Right ventricle myocardium inferior (tissue), 1 donor: ENCODE measurements around the gene EDIL3. TPM values are rescaled to one million over a fixed set of nuclear protein-coding genes. Genes with fewer than 3 reads are reported as not detected.
"Not testable (repeated sequence)": the region's sequence is repeated elsewhere in the genome, so short reads cannot be mapped to it uniquely, and the experiment has no call there.

Experiments used
- ATAC-seq: fragments of 200-7000 bp; cut with Tn5 transposase; one replicate; pipeline ENCODE4 v1.9.1; 2020; ENCODE audit warnings: mild to moderate bottlenecking, moderate library complexity
- DNase-seq: peaks from one replicate; pipeline ENCODE4 v3.0.0; 2021; ENCODE audit errors: missing footprints
- intact Hi-C: fragments of 100-400 bp; cut with DNase I; formaldehyde crosslinking; loops from one replicate; pipeline ENCODE4 v1.11.0; 2022
- total RNA-seq: library from RNA; stranded (reverse); fragmentation: NEBNext Ultra II Directional; extraction: Animal tissue kit (Norgen Biotek cat#: 25700); gene quantifications from one replicate; pipeline ENCODE4 v1.2.1, GENCODE V29; 2021
- donor health status: DM: no; HTN: yes; CAD: no; lungs with severe emphysema.

The EDIL3 gene
- total RNA-seq, 1 donor from 2014 or later = 1.7 TPM

DNA sequence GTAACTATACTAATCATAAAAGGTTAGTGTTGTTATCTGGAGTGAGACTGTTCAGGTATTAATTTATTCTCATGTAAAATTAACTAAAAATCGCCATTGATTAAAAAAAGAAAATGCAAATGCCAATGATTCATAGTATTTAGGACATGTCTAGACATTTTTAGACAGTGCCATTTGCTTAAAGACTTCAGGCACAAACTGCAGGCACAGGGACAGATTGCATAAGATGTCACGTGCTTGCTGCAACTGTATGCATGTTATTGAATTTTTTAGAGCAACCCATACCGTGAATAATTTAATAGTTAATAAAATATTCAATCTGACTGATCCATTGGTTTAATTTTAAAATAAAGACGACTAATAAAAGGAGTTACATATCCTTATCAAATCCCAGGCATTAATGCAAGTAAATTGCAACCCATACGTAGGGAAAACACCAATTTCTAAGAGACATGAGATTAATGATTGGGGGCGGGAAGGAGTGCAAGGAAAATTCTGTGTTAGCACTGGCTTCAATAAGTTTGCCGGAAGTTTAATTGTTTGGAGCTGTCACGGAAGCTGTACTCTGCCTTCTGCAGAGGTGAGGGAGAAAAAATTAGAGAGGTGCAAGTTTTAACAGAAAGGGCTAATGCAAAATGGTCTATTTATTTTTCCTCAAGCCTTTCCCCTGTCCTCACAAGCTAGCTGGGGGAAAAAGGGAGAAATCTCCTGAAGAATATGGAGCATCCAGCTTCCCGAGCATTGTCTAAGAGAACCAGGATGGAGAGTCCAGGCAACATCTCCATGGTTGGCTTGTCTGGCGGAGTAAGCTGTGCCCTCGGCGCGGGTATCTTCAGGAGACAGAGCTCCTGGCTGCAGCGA, 2.9 kb downstream of the EDIL3 start:
- intact Hi-C loops = no loop called here
- no peak for ATAC-seq
- DNase-seq = no peak

DNA sequence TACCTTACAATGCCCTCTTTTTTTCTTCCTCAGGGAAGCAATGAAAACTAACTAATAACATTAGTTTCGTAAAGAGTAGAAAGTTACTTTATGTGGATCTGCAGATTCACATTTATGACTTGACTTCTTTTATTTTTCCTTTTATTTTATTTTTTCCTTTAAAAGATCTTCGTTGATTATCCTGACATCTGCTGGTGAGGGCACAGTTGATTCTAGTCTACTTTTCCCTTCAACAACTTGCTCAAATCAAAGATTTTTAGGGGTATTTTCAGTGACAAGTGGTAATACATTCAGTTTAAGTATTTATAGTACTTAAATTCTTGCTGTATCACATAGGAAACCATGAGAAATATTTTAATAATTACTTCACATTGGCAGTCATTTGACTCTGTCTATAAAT, 4.9 kb downstream of the EDIL3 start:
- intact Hi-C loops = no loop called here
- no peak for ATAC-seq
- no peak for DNase-seq

DNA sequence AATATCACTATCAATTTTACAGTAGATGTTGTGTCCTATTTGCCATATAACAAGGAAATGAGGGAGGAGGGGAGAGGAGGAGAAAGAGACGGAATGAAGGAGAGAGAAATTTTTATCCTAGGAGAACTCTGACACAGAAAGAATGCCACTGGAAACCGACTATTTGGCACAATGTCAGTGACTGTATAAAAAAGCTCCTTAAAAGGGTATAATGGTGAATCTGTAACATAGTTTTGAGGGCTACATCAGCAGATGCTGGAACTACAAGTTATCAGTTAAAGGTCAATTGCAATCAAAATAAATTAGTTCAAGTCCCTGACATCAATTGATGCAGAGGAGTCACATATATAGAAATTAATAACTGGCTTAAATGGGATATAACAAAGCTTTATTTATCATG, 5.7 kb downstream of the EDIL3 start:
- no peak for ATAC-seq
- DNase-seq = no peak
- intact Hi-C loops = no loop called here

DNA sequence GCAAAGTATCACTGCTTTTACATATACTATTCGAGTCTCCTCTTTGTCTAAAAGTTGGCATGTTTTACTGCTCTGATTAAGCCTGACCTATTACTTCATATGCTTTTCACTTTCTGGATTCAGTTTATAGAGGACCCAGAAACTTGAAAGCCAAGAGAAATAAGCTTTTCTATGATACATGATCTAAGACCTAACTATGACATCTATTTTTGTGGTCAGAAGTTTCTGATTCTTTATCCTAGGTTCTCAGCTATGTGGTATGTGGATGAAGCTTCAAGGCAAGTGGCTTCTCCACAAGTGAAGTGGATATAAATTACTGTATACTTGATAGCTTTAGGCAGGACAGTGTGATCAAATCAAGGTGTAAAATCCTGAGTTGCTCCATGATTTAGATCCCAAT, 6.3 kb downstream of the EDIL3 start:
- intact Hi-C loops = no loop called here
- no peak for ATAC-seq

DNA sequence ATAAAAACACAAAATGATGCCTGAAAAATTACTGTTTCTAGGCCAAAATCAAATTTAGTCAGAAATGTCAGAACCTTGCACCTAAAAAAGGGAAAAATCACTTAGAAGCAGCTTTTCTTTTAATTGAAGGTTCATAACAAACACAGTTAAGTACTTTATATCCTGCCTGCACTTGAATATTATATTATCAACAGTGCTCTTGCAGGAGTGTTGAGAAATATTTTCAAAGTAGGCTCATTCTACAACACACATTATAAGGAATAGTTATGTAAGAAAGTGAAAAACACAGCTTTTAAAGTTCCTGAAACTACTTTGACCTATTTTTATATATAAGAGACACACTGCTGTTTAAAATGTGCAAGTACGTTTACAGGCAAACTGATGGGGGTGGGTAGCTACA, 8.3 kb downstream of the EDIL3 start:
- ATAC-seq = no peak
- intact Hi-C loops = no loop called here
- DNase-seq = no peak

More for the DNA sequence above, 6.3 kb downstream of the EDIL3 start:
- DNase-seq = no peak

DNA sequence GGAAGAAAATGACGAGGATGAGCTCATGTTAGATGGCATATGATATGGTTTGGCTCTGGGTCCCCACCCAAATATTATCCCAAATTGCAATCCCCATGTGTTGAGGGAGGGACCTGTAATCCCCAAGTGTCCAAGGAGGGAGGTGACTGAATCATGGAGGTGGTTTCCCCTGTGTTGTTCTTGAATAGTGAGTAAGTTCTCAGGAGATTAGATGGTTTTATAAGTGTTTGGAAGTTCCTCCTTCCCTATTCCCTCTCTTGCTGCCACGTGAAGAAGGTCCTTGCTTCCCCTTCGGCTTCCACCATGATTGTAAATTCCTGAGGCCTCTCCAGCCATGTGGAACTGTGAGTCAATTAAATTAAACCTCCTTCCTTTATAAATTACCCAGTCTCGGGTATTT, 10.1 kb downstream of the EDIL3 start:
- ATAC-seq = no peak
- intact Hi-C loops = no loop called here
- no peak for DNase-seq

DNA sequence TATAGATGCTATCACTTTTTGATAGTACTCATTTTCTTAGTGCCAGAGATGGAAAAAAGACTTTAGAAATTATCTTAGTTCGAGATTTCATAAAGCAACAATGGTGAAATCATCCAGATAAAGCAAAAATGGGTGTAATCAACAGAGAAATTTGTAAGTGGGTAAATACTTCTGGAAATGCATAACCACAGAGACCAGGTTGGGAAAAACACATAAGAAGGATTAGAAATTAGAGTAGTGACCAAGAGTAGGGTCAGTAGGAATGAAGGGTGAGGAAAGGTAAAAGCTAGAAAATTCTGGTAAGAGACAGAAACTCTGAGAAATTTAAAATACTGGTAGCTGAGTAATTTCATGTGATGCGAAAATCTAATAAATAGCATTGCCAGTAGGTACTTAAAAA, 11.2 kb downstream of the EDIL3 start:
- ATAC-seq = no peak
- intact Hi-C loops = no loop called here
- no peak for DNase-seq

DNA sequence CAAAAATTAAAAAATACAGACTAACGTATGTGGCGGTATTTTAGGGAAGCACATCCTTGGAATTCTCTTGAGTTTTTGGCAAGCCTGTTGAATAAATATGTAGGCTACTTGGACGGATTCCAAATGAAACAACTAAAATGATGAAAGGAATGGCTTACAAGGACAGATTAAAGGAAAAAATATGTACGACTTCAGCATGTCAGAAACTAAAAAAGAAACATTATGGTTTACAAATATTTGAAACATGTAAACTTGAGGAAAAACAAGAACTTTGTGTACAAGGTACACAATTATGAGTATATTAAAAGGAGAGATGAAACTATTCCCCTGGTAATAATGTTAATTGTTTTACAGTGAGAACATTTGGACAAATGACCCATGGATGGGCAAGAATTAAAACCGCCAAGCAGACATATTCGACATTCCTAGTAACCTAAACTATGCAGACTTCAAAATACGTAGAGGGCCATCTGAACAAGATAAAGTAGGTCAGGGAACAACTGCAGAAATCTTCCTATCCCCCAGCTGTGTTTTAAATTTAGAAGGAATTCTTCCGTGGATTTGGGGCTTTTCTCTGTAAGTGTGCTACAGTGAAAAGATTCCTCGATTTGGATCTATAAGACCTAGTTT, 12.5 kb downstream of the EDIL3 start:
- ATAC-seq (no peak), DNase-seq (no peak)
- intact Hi-C loops = no loop called here

DNA sequence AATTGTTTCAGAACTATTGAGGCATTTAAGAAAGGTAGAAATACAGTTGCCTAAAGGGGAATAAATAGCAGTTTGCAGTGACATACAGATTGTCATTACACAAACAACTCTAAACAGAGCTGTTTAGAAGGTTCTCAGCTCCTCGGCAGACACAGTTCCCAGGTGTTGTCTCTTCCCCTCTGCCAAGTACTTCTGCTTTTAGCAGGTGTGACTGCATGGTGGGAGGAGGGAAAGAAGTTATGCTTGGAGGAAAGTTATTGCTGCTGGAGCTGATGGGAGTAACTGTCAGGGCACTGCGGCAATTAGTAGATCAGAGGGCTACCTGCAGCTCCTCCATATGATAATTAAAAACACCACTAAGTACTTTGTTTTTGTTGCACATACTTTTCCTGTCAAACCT, 14.5 kb downstream of the EDIL3 start:
- intact Hi-C loops = no loop called here
- DNase-seq = no peak

DNA sequence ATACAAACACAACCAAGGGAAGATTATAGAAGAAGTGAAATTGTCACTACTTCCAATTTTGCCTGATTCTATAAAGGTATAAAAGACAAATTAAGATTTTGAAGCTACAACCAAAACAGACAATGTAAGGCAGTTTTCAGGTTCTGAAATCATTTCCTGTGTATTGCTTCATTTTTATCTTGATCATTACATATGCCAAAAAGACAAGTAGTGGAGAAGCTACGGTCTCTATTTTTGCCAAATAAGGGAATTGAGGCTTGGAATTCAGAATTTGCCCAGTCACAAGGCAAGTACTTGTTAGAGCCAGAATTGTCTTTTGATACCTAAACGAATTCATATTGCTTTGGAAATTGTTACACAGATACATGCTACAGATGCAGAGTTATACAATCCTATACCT, 20.6 kb downstream of the EDIL3 start:
- intact Hi-C loops = no loop called here
- DNase-seq = no peak
- no peak for ATAC-seq

More for the DNA sequence above, 14.5 kb downstream of the EDIL3 start:
- no peak for ATAC-seq

DNA sequence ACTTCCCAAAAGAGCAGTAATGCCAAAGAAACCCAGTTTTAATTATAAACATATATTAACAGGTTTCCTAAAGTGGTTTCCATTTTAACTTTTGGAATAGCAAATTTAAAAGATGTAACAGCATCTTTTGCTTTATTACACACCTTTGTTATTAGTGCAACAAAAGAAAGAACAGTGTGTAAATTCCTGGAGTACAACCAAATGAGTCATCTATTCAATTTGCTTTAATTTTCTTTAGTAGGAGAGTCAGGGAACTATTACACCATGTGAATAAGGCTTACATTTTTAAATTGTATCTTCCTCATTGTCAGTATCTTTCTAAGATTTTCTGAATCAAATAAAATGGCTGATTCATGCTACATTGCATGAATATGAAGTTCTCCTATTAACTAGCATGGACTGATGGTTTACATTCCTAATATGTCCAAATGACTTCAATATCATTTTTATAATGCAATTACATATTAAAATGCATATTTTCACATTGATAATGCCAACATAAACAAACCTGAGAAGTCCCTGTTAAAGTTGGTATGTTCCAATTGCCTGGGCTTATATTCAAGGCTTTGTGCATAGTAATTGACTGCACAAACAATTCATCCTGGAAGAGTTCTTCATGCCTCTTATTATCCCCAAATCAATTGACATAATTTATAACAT, 22.5 kb downstream of the EDIL3 start:
- no peak for DNase-seq
- ATAC-seq = no peak
- intact Hi-C loops = no loop called here

DNA sequence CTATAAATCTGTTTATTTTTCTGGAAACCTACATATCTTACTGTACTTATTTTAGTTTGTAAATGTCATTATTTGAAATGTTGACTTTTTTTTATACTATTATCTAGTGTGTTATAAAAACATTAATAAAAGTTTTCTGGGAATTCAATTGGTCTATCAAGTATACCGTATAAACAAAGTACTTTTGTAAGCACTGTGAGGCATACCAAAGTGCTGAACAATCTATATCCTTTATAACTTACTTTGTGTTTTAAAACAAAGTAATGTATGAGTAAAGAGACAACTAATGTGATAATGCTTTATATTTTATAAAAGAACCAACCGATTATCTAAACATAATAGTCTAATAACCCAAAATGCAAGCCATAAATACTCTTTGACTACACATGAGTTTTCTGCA, 23.1 kb downstream of the EDIL3 start:
- no peak for DNase-seq
- ATAC-seq = no peak
- intact Hi-C loops = no loop called here

DNA sequence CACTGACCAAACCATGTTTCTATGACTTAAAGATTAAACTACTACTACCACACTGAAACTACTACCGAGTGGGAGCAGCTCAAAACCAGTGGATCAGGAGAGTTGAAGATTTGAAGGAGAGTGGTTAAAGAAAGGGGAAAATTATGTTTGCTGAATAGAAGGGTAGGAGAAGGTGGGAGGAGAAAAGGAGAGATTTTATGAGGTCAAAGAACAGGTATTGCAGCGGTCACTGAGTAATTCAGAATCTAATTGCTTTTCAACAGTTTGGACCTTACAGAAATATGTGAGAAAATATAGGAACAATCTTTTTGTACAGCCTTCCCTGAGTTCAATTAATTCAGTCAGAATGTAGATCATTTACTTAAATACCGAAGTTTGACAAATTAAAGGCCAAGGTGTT, 24.6 kb downstream of the EDIL3 start:
- intact Hi-C loops = no loop called here
- ATAC-seq (no peak), DNase-seq (no peak)

DNA sequence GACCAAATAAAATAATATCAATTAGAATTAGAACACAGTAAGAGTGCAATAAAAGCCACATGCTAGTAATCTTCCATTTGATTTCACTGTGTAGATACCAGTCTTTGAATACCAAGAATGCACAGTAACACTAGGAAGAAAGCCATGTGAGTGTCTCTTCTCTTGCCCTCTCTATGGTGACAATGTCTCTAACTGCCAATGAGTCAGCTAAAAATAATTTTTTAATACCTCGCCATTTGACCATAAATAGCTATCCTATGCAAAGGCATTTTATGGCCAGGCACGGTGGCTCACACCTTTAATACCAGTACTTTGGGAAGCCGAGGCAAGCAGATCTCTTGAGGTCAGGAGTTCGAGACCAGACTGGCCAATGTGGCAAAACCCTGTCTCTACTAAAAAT, 30.6 kb downstream of the EDIL3 start:
- ATAC-seq (no peak), DNase-seq (no peak)

DNA sequence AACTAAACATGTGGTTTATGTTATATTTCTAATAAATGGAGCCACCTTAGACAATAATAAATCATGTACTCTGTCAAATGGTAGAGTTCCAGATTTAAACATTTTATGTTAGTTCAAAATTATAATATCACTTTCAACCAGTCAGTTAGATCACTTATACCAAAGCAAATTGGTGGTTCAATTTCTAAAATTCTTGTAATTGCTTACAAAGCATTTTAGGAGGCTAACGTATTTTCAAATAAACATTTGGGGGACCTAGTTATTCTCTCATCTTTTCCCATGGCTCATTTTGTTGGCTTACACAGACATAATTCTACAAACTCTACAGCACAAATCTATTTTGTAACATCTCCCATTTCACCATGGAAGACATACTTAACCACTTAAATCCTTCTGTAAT, 39.9 kb downstream of the EDIL3 start:
- DNase-seq = no peak
- intact Hi-C loops = no loop called here
- no peak for ATAC-seq

More for the DNA sequence above, 30.6 kb downstream of the EDIL3 start:
- intact Hi-C loops = no loop called here

DNA sequence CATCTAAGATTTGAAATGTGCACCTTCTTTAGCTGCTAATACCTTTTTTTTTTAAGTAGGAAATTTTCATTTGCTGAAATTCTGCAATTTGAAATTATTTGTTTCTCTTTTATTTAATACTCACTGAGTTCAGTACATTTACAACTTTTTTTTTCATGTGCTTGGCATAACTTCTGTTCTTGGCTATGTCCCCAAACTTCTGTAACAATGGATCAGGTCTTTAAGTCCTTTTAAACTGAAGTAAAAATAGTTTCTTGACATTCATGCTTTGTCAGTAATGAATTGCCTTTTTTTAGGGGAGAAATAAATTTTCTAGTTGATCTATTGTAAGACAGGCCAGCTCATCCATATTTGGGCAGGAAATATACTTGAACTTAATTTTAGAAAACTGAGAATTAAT, 41.5 kb downstream of the EDIL3 start:
- DNase-seq = no peak
- intact Hi-C loops = no loop called here

DNA sequence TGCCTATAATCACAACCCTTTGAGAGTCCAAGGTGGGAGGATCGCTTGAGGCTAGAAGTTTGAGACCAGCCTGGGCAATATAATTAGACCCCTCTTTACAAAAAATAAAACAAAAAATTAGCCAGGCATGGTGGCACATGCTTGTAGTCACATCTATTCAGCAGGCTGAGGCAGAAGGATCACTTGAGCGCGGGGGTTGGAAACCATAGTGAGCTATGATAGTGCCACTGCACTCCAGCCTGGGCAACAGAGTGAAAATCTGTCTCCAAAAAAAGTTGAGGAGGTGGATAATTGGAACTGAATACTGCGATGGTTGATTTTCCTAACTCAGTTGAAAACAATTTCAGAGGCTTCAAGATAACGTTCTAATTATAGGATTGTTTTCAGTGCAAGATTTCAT, 52.6 kb downstream of the EDIL3 start:
- DNase-seq (no peak), ATAC-seq (no peak)
- intact Hi-C loops = no loop called here

More for the DNA sequence above, 41.5 kb downstream of the EDIL3 start:
- ATAC-seq = no peak

DNA sequence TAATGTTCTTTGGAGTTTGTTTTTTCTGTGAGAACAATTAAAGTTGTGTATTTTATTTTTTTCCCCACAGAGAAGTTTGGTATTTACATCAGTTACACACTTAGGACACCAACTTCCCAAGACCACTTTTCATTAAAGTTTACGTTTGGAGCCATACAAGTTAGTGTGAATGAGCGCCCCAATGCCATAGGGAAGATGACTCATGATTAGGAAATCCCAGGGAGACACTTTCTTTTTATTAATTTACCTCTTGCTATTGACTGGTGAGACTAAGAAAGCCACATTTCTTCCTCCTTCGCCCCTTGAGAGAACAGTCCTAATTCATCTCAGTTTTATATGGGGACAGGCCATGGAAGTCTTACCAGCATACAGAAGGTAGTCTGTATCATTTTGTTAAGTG, 57.1 kb downstream of the EDIL3 start:
- intact Hi-C loops = no loop called here
- ATAC-seq (no peak), DNase-seq (no peak)

DNA sequence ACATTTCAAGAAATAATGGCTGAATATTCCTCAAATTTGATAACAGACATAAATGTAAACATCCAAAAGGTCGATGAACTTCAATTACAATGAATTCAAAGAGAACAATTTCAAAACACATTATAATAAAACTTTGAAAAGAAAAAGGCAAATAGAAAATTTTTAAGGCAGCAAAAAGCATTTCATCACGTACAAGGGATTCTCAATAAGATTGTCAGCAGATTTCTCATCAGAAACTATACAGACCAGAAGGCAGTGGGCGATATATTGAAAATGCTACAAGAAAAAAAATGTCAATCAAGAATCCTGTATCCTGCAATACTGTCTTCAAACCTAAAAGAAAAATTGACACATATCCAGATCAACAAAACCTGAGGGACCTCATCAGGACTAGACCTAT, 62.0 kb downstream of the EDIL3 start:
- ATAC-seq (no peak), DNase-seq (no peak)
- intact Hi-C loops = no loop called here

DNA sequence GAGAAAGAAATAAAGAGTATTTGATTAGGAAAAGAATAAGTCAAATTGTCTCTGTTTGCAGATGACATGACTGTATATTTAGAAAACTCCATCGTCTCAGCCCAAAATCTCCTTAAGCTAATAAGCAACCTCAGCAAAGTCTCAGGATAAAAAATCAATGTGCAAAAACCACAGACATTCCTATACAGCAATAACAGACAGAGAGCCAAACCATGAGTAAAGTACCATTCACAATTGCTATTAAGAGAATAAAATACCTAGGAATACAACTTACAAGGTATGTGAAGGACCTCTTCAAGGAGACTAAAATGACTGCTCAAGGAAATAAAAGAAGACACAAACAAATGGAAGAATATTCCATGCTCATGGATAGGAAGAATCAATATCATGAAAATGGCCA, 66.9 kb downstream of the EDIL3 start:
- DNase-seq, ATAC-seq, intact Hi-C loops: not testable (repeated sequence)
